HG03520 (cell line): ENCODE results near the gene SCGB1C2.
"Not testable (repeated sequence)": the region's sequence is repeated elsewhere in the genome, so short reads cannot be mapped to it uniquely, and the experiment has no call there.

Experiments
- ATAC-seq: cut with Tn5 transposase; IDR thresholded peaks from one replicate; pipeline ENCODE4 v1.9.1; 2021; ENCODE audit warnings: mild to moderate bottlenecking, moderate library complexity; ENCODE audit not compliant: unreplicated experiment

SCGB1C2 gene

GRCh38 chr17:137166-137807 is at the start of gene SCGB1C2:
SCGB1C2 (plus strand) TSS chr17:137569; CDS start chr17:137591, 22 bp downstream.
- ATAC-seq: not testable (repeated sequence)

DNA sequence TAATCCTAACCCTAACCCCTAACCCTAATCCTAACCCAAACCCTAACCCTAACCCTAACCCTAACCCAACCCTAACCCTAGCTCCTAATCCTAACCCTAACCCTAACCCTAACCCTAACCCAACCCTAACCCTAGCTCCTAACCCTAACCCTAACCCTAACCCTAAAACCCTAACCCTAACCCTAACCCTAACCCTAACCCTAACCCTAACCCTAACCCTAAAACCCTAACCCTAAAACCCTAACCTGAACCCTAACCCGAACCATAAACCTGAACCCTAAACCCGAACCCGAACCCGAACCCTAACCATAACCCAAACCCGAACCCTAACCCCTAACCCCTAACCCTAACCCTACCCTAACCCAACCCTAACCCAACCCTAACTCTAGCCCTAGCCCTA is 24.3 kb upstream of the SCGB1C2 start:
- not testable (repeated sequence) for ATAC-seq

- not testable (repeated sequence) for ATAC-seq
Measured at GRCh38 chr17:118339-118917, 18.9 kb upstream of the SCGB1C2 start.

DNA sequence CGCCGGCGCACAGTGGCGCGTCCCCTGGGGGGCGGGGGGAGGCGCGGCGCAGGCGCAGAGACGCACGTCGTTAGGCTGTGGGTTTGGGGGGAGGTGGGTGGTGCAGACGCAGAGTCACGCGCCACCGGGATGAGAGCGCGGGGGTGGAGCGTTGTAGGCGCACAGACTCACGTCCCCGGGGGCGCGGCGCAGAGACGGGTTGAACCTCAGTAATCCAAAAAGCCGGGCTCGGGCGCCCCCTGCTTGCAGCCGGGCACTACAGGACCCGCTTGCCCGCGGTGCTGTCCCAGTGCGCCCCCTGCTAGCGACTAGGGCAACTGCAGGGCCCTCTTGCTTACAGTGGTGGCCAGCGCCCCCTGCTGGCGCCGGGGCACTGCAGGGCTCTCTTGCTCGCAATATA is 3.4 kb upstream of the SCGB1C2 start:
- not testable (repeated sequence) for ATAC-seq

GRCh38 chr17:134332-134785 is 3.0 kb upstream of the SCGB1C2 start:
- ATAC-seq: peak; percentile 84

GRCh38 chr17:135022-135421 is 2.3 kb upstream of the SCGB1C2 start:
- ATAC-seq: not testable (repeated sequence)

GRCh38 chr17:135895-136294 is 1.5 kb upstream of the SCGB1C2 start:
- ATAC-seq: not testable (repeated sequence)

DNA sequence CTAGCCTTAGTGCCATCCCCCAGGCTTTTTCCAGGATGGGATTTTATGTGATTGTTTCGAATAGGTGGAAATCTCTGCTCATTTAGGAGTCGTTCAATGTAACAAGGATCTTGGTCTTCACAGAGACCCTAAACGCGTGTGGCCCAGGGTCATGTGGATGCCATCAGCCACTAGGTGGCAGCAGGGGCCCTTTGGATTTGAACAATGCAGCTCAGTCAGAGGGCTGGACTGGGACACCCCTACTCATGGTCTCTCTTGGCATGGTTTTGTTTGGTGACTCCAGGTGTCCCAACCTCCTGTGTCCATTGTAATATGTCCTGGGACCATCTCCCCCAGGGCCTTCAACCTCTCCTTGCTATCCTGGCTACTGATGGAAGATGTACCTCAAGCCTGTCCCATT is 838 bp upstream of the SCGB1C2 start:
- ATAC-seq: peak; percentile 45

GRCh38 chr17:139401-140205 is 2.2 kb downstream of the SCGB1C2 start:
- not testable (repeated sequence) for ATAC-seq

DNA sequence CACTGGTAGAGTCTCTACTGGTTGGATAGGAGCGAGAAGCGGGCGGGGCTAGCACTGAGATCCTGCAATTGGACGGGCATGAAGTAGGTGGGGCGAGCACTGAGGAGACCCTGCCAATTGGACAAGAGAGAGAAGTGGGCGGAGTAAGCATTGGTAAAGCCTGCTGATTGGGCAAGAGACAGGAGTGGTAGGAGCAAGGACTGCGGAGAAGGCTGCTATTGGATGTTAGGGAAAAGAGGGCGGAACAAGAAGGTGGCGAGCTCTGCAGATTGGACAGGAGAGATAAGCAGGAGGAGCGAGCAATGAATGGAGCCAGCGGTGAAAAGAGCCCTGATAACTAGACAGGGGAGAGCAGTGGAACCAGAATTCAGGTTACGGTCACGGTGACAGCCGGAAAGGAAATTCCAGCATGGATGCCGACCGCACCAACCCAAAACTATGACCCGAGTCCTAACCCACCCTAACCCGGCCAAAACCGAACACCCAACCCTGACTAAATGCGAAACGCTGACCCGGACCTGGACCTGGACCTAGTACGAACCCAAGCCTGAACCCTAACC is 4.8 kb downstream of the SCGB1C2 start:
- no peak for ATAC-seq

DNA sequence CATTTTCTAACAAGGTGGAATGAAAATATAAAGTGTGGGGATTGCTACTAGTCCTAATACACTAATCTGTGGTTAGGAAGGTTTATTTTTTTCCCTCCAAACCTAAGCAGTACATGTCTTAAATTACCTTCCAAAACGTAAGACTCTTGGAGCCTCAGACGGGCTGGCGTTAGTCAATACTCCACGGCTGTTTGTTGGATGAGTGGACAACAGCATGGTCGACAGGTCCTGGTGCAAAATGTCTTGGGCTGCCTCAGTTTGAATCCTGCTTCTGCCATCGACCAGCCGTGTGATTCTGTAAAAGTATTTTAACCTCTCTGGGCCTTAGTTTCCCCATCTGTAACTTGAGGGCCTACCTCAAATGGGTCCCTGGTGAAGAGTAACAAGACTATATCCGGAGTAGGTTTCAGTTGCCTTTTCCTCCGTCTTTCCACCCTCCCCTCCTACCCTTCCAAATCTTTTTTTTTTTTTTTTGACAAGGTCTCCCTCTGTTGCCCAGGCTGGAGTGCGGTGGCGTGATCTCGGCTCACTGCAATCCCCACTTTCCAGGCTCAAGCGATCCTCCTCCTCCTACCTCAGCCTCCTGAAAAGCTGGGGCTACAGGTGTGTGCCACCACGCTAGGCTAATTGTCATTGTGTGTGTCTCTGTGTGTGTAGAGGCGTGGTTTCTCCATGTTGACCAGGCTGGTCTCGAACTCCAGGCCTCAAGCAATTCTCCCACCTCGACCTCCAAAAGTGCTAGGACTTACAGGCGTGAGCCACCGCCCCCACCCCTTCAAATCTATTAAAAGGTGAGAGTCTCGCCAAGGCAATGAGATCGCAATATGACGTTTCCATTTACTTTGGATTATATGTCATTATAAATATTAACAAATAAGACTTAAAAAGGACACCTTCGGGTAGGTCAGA is 5.8 kb downstream of the SCGB1C2 start:
- no peak for ATAC-seq

GRCh38 chr17:143785-144281 is 6.5 kb downstream of the SCGB1C2 start:
- ATAC-seq: no peak

DNA sequence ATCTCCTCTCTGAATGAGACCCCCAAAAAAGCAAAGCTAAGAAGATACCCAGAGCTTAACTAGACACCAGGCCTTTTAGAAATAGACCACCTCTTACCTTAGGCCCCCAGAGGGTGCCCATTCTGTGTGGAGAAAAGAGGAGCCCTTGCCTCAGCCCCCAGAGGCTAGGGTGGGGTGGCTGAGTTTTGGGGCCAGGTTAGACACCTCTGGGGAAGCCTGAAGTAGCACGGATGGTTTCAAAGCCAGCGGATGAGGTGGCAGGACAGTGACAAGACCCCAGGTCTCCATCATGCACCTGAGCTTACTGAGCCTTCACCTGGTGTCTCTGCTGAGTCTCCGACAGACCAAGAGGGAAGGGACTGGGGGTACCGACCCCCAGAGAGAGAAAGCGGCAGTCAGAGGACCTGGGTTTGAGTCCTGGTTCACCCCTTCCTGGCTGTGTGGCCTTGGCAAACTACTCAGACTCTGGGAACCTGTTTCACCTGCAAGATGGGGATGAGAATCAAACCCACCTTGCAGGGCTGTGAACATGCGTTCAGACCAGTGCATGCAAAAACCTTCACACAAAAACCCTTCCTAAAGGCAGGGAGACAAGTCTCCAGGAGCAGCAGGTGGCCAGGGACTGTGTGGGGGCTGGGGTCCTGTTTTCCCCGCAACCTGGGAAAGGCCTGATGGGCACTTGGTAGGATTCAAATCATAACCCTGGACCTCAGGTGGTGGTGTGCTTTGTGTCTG is 7.7 kb downstream of the SCGB1C2 start:
- ATAC-seq: no peak

GRCh38 chr17:145671-146541 is 8.5 kb downstream of the SCGB1C2 start:
- ATAC-seq: no peak

- no peak for ATAC-seq
Measured at GRCh38 chr17:146546-146945, 9.2 kb downstream of the SCGB1C2 start.

- no peak for ATAC-seq
Measured at GRCh38 chr17:146983-147761, 9.8 kb downstream of the SCGB1C2 start.

DNA sequence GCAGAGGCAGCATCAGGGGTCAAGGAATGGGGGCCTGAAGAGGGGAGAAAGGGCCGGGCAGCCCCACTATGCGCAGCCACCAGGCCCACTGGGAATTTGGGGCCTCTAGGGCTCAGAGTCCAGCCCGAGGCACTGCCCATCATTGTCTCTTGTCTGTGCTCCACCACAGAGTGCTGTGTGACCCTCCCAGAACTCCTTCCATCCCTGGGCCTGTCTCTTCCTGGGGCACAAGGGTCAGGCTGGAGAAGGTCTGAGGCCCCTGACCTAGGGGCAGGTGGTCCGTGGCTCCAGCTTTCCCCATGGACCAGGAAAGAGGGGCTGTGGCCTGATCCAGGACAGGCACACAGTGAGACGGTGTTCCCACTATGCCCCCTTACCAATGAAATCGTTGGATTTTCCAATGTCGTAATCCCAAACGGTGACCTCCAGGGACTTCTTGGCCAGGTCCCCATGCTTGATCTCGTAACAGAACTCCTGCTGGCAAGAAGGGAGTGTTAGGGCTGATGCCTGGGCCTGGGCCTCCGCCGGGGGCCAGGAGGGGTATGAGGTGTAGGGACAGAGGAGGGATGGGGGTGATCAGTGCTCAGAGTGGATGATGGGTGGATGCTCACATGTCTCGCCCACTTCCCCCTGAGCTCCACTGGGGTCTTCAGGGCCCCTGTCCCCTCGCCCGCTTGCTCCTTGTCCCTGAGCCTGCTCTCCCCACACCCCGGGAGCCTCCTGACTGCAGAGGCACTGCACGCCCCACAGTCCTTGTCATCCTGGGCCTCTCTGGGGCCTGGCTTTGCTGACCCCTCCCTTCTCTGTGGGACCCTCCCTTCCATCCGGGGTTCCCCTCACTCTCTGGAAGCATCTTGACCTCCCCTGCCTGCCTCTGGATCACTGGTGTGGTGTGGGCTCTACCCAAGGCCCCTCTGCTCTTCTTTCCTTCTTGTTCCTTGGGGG is 10.7 kb downstream of the SCGB1C2 start:
- no peak for ATAC-seq
